Smooth muscle cell (in vitro differentiated cells): ENCODE results near the gene SPTLC2. TPM values are rescaled to one million over a fixed set of nuclear protein-coding genes. Genes with fewer than 3 reads are reported as not detected.

Source experiments
- DNase-seq: peaks from one replicate; lab custom pipeline; 2025; ENCODE audit not compliant: unreplicated experiment; lab: John Stamatoyannopoulos, UW
- H2AFZ ChIP-seq: fragments of 200-600 bp; sonication (generic); 2 replicates; pipeline ENCODE4 v1.6.0; 2016; ENCODE audit warnings: antibody characterized with exemption, low read depth, mild to moderate bottlenecking
- H3F3A ChIP-seq: fragments of 200-600 bp; sonication (generic); 2 replicates; pipeline ENCODE4 v1.6.0; 2017; ENCODE audit warnings: antibody characterized with exemption, low read depth
- H3K27ac ChIP-seq: fragments of 200-600 bp; sonication (generic); 2 replicates; pipeline ENCODE4 v1.5.1; 2016; ENCODE audit warnings: low read depth, mild to moderate bottlenecking
- H3K27me3 ChIP-seq: fragments of 200-600 bp; sonication (generic); 2 replicates; pipeline ENCODE4 v1.6.1; 2016; ENCODE audit warnings: low read depth, mild to moderate bottlenecking
- H3K36me3 ChIP-seq: fragments of 200-600 bp; sonication (generic); 2 replicates; pipeline ENCODE4 v1.5.1; 2016; ENCODE audit warnings: low read depth
- H3K4me1 ChIP-seq: fragments of 200-600 bp; sonication (generic); 2 replicates; pipeline ENCODE4 v1.5.1; 2016; ENCODE audit warnings: low read depth
- H3K4me2 ChIP-seq: fragments of 200-600 bp; sonication (generic); 2 replicates; pipeline ENCODE4 v1.6.0; 2016; ENCODE audit warnings: mild to moderate bottlenecking
- H3K4me3 ChIP-seq: fragments of 200-600 bp; sonication (generic); 2 replicates; pipeline ENCODE4 v1.5.1; 2016; ENCODE audit warnings: mild to moderate bottlenecking
- H3K79me2 ChIP-seq: fragments of 200-600 bp; sonication (generic); 2 replicates; pipeline ENCODE4 v1.6.0; 2016; ENCODE audit warnings: low read depth, mild to moderate bottlenecking
- H3K9ac ChIP-seq: fragments of 200-600 bp; sonication (generic); 2 replicates; pipeline ENCODE4 v1.6.0; 2016; ENCODE audit warnings: low read depth
- H3K9me3 ChIP-seq: fragments of 200-600 bp; sonication (generic); replicated peaks from 2 replicates; pipeline ENCODE4 v1.5.1; 2016; ENCODE audit warnings: low read depth
- H4K20me1 ChIP-seq: fragments of 200-600 bp; sonication (generic); 2 replicates; pipeline ENCODE4 v1.6.0; 2016; ENCODE audit warnings: low read depth
- WGBS: methylation state at CpG from one replicate; pipeline ENCODE4 v1.1.7; 2016; ENCODE audit warnings: low lambda C conversion rate; 5-methylcytosine and 5-hydroxymethylcytosine counted together
- polyA plus RNA-seq: library from polyadenylated mRNA; unstranded; fragments of >200 nt; fragmentation: Nextera tagmentation; extraction: Ambion mirVana; gene quantifications from 2 replicates; pipeline ENCODE4 v1.2.1, GENCODE V29; 2016
- total RNA-seq: library from RNA; depleted of rRNA; stranded (reverse); fragments of >200 nt; gene quantifications from 2 replicates; pipeline ENCODE4 v1.2.3, GENCODE V29; 2014
- TF ChIP-seq, protein P1 (sequence below): fragments of 200-600 bp; sonication (generic); IDR thresholded peaks from 2 replicates; pipeline ENCODE4 v1.5.1; 2017; ENCODE audit warnings: borderline replicate concordance, mild to moderate bottlenecking, antibody characterized with exemption; ENCODE audit not compliant: insufficient read depth, poor library complexity, severe bottlenecking

Gene SPTLC2
- total and polyA plus RNA-seq, 2 experiments from 2014 or later, result 23.4 to 24.8 TPM

DNA sequence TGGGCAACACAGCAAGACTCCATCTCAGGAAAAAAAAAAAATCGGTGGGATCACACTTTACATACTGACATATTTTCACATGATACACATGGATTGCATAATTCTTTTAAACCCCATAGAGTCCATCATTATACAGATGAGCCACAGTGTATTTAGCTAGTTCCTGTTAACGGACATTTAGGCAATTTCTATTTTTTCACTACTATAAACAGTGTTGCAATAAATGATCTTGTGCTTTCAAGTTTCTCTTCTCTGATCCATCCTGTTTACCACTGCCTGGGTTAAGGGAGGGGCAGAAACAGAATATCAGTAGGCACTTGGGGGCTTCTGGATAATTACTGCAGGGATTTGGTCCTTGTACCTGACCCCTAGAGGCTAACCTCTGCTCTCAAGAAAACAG is 43.4 kb upstream of the SPTLC2 start:
- H3K4me1 ChIP-seq, result peaks cover 3% of the 10 kb centered on the region
- TF ChIP-seq, protein P1, sequence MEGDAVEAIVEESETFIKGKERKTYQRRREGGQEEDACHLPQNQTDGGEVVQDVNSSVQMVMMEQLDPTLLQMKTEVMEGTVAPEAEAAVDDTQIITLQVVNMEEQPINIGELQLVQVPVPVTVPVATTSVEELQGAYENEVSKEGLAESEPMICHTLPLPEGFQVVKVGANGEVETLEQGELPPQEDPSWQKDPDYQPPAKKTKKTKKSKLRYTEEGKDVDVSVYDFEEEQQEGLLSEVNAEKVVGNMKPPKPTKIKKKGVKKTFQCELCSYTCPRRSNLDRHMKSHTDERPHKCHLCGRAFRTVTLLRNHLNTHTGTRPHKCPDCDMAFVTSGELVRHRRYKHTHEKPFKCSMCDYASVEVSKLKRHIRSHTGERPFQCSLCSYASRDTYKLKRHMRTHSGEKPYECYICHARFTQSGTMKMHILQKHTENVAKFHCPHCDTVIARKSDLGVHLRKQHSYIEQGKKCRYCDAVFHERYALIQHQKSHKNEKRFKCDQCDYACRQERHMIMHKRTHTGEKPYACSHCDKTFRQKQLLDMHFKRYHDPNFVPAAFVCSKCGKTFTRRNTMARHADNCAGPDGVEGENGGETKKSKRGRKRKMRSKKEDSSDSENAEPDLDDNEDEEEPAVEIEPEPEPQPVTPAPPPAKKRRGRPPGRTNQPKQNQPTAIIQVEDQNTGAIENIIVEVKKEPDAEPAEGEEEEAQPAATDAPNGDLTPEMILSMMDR, result no peak
- WGBS, result 79% methylated on average over 2 of the region's 2 CpGs

DNA sequence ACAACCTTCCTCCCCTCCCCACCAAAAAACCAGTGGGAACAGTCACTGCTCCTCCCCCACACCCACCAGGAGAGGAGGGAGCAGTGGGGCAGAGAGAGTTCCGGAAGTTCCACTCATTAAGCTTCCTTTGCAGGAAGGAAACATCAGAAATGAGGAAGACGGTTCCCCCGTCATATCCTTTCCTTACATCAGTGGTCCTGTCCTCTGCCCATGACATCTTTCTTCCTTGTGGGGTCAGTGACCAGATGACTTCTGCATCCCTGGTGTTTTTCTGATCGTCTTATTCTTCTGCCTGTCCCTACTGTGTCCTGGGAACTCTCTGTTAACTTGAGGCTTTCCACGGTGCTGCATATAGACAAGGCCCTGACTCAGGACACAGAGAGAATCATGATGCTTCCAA is 40.8 kb upstream of the SPTLC2 start:
- 82% methylated on average over 5 of the region's 5 CpGs for WGBS

More for the DNA sequence above, 43.4 kb upstream of the SPTLC2 start:
- Histone ChIP-seq H3K27me3 (no peaks in the 10 kb centered on the region), H3K9ac (no peak overlapping the region), H3K79me2 (no peaks in the 10 kb centered on the region), H2AFZ (no peak overlapping the region), H4K20me1 (no peaks in the 10 kb centered on the region), H3K4me2 (no peak overlapping the region), H3K36me3 (no peaks in the 10 kb centered on the region), H3K27ac (no peak overlapping the region), H3K4me3 (no peak overlapping the region), H3F3A (no peaks in the 10 kb centered on the region), H3K9me3 (no peaks in the 10 kb centered on the region)
- no peak for DNase-seq

DNA sequence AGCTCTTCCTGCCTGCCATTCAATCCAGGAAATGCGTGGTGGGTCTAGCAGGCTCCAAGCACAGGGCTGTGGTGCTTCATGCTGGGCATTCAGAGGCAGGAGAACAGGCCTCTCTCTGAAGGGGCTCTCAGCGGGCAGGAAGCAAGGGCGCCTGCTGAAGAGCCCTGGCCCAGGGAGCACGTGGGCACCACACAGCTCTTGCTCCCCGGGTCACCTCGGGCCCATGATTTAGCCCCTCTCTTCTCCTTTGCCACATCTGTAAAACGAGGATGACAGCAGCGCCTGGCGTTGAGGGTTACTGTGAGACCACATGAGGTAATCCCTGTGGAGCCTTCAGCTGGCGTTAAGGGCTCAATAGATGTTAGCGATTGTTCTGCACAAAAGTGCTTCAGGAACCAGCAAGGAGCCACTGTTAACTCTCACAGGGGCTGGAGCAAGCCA is 37.6 kb upstream of the SPTLC2 start:
- H3K9ac ChIP-seq, result no peak overlapping the region
- TF ChIP-seq, protein P1, result no peak

More for the DNA sequence above, 40.8 kb upstream of the SPTLC2 start:
- Histone ChIP-seq H3K4me1 (peaks cover 1% of the 10 kb centered on the region), H4K20me1 (no peaks in the 10 kb centered on the region), H3K4me3 (no peak overlapping the region), H2AFZ (no peak overlapping the region), H3K79me2 (no peaks in the 10 kb centered on the region), H3F3A (no peaks in the 10 kb centered on the region), H3K4me2 (no peak overlapping the region), H3K9me3 (no peaks in the 10 kb centered on the region), H3K27ac (no peak overlapping the region), H3K36me3 (no peaks in the 10 kb centered on the region), H3K27me3 (no peaks in the 10 kb centered on the region), H3K9ac (no peak overlapping the region)
- TF ChIP-seq, protein P1, result no peak
- DNase-seq, result no peak

DNA sequence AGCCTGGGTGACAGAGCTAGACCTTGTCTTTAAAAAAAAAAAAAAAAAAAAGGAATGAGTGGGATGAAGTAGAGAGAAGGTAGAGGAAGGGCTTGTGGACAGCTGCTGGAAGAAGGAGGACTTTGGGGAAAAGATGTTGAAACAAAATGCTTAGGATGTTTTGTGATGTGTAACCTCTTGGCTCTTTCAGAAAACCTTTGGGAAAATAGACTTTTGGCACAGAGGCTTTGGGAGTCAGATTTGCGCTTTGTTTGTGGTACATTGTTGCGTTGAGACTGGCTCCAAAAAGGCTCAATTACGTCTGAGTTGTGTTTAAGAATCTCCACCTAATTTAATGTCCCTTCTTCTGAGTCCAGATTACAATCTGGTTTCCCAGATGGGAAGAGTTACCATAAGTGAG is 32.9 kb upstream of the SPTLC2 start:
- 98% methylated on average over 3 of the region's 3 CpGs for WGBS
- no peak overlapping the region for H3K9ac ChIP-seq
- no peak for DNase-seq
- no peaks in the 10 kb centered on the region for H3K79me2 ChIP-seq
- H3K4me3 ChIP-seq, result no peak overlapping the region
- H3F3A ChIP-seq, result no peaks in the 10 kb centered on the region
- H3K4me2 ChIP-seq, result no peak overlapping the region
- TF ChIP-seq, protein P1, result no peak
- no peaks in the 10 kb centered on the region for H3K4me1 ChIP-seq
- H3K36me3 ChIP-seq, result no peaks in the 10 kb centered on the region
- H2AFZ ChIP-seq, result no peak overlapping the region
- no peaks in the 10 kb centered on the region for H4K20me1 ChIP-seq
- H3K27ac ChIP-seq, result no peak overlapping the region
- H3K9me3 ChIP-seq, result no peaks in the 10 kb centered on the region
- no peaks in the 10 kb centered on the region for H3K27me3 ChIP-seq

More for the DNA sequence above, 37.6 kb upstream of the SPTLC2 start:
- H3K27ac ChIP-seq, result no peak overlapping the region
- DNase-seq, result no peak
- no peaks in the 10 kb centered on the region for H3K36me3 ChIP-seq
- no peaks in the 10 kb centered on the region for H3K4me1 ChIP-seq
- H3F3A ChIP-seq, result no peaks in the 10 kb centered on the region
- no peak overlapping the region for H3K4me2 ChIP-seq
- no peaks in the 10 kb centered on the region for H3K27me3 ChIP-seq
- H3K79me2 ChIP-seq, result no peaks in the 10 kb centered on the region
- H4K20me1 ChIP-seq, result no peaks in the 10 kb centered on the region
- no peak overlapping the region for H2AFZ ChIP-seq
- no peak overlapping the region for H3K4me3 ChIP-seq
- 73% methylated on average over 11 of the region's 11 CpGs for WGBS
- no peaks in the 10 kb centered on the region for H3K9me3 ChIP-seq
